GM06990 (cell line): Measurements from ENCODE around the gene ATP2B2.

Experiments used
- DNase-seq: peaks from one replicate; pipeline ENCODE4 v3.0.0-alpha.2; 2011; ENCODE audit not compliant: insufficient read length; ENCODE audit errors: extremely low read depth
- H3K27me3 ChIP-seq: replicated peaks from 2 replicates; pipeline ENCODE4 v1.6.0; 2011; ENCODE audit warnings: low read length; ENCODE audit not compliant: control insufficient read depth, insufficient read depth
- H3K36me3 ChIP-seq: 2 replicates; pipeline ENCODE4 v1.5.1; 2011; ENCODE audit warnings: low read length; ENCODE audit not compliant: control insufficient read depth, insufficient read depth
- H3K4me3 ChIP-seq: replicated peaks from 2 replicates; pipeline ENCODE4 v1.5.1; 2011; ENCODE audit warnings: low read depth, mild to moderate bottlenecking, control low read depth, low read length
- TF ChIP-seq, protein P1 (sequence below): IDR thresholded peaks from 2 replicates; pipeline ENCODE4 v1.5.1; 2011; ENCODE audit warnings: low read length, control low read depth, mild to moderate bottlenecking, inconsistent platforms; ENCODE audit not compliant: insufficient read depth, poor library complexity, severe bottlenecking

ATP2B2 gene

GRCh38 chr3:10395671-10396070 is 109.7 kb downstream of the ATP2B2 start:
- Histone ChIP-seq H3K27me3 (no peaks in the 10 kb centered on the region), H3K4me3 (no peak overlapping the region), H3K36me3 (no peaks in the 10 kb centered on the region)
- TF ChIP-seq, protein P1, sequence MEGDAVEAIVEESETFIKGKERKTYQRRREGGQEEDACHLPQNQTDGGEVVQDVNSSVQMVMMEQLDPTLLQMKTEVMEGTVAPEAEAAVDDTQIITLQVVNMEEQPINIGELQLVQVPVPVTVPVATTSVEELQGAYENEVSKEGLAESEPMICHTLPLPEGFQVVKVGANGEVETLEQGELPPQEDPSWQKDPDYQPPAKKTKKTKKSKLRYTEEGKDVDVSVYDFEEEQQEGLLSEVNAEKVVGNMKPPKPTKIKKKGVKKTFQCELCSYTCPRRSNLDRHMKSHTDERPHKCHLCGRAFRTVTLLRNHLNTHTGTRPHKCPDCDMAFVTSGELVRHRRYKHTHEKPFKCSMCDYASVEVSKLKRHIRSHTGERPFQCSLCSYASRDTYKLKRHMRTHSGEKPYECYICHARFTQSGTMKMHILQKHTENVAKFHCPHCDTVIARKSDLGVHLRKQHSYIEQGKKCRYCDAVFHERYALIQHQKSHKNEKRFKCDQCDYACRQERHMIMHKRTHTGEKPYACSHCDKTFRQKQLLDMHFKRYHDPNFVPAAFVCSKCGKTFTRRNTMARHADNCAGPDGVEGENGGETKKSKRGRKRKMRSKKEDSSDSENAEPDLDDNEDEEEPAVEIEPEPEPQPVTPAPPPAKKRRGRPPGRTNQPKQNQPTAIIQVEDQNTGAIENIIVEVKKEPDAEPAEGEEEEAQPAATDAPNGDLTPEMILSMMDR, result no peak
- DNase-seq, result no peak

GRCh38 chr3:10395196-10395595 is 110.2 kb downstream of the ATP2B2 start:
- Histone ChIP-seq H3K4me3 (no peak overlapping the region), H3K27me3 (no peaks in the 10 kb centered on the region), H3K36me3 (no peaks in the 10 kb centered on the region)
- TF ChIP-seq, protein P1, result no peak
- no peak for DNase-seq

- no peak overlapping the region for H3K4me3 ChIP-seq
- H3K36me3 ChIP-seq, result no peaks in the 10 kb centered on the region
- DNase-seq, result no peak
- TF ChIP-seq, protein P1, result no peak
- H3K27me3 ChIP-seq, result no peaks in the 10 kb centered on the region
These were observed 110.8 kb downstream of the ATP2B2 start for GRCh38 chr3:10394491-10395025.

- H3K27me3 ChIP-seq, result no peaks in the 10 kb centered on the region
- TF ChIP-seq, protein P1, result no peak
- DNase-seq, result no peak
- H3K4me3 ChIP-seq, result no peak overlapping the region
- no peaks in the 10 kb centered on the region for H3K36me3 ChIP-seq
These were observed 111.9 kb downstream of the ATP2B2 start for GRCh38 chr3:10393514-10393913.

- H3K27me3 ChIP-seq, result no peaks in the 10 kb centered on the region
These were observed 112.4 kb downstream of the ATP2B2 start for GRCh38 chr3:10392906-10393461.

More at GRCh38 chr3:10392906-10393461, 112.4 kb downstream of the ATP2B2 start:
- DNase-seq, result no peak
- Histone ChIP-seq H3K4me3 (no peak overlapping the region), H3K36me3 (no peaks in the 10 kb centered on the region)
- TF ChIP-seq, protein P1, result no peak
